GM19324 (cell line): ENCODE results near the gene TMEM222.
A peak's percentile ranks its signal among the peaks of the same experiment; 100 is the strongest.

Experiments
- ATAC-seq: cut with Tn5 transposase; IDR thresholded peaks from one replicate; pipeline ENCODE4 v1.9.1; 2021; ENCODE audit warnings: mild to moderate bottlenecking, moderate library complexity; ENCODE audit not compliant: unreplicated experiment, low FRiP score

The TMEM222 gene

DNA sequence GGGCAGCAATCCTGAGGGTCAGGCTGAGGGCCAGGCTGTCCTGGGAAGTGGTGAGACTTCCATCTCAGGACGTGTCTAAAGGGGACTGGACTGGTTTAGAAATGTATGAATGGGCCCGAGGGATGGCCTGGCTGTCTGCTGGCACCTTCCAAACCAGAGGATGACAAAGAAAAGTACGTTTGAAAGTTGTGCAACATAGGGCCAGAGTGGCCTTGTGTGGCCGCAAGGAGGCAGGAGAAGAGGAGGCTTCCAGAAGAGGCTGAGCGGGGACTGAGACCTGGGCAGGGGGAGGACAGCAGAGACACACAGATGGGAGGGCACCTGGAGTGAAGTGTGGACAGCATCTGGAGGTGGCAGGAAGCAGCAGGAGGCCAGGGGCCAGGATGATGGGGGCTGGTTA is 17.2 kb downstream of the TMEM222 start:
- ATAC-seq, result no peak

DNA sequence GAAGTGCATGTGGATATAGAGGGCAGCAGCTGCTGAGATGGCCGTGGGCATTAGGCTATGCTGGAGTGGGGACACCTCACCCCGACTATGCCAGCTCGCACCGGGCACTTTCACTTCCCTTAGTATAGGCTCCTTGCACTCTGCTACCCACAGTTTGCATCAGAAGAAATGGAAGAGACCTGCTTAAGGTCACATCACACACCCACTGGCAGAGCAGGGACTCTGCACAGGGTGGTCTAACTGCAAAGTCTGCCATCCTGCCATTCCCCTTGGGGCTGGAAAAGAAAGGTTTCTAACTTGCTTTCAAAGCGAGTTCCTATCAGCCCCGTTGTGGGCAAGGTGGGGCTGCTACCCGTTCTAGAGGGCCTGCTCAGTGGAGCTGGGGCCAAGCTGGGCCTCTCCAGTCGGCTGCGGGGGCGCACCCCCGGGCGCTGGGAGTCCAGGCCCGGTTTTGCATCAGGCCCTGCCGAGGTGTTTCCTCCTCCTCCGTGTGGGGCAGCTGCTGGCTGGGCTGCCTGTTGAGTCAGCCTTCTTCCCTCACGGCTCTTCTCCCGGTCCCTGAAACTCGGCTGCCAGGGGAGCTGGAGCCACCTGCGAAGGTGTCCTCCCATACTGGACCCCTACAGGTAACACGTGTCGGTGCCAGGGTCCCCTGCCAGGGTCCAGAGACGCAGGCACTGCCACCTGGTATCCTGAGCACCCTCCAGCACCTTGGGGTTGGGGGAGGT is 19.7 kb downstream of the TMEM222 start, which contains the start of gene SYTL1:
TSS of gene SYTL1 (plus strand) at position 498 of the 728 bp plus-strand sequence. CDS start 3,313 bp downstream, outside the sequence.
- peak; percentile 47 for ATAC-seq

DNA sequence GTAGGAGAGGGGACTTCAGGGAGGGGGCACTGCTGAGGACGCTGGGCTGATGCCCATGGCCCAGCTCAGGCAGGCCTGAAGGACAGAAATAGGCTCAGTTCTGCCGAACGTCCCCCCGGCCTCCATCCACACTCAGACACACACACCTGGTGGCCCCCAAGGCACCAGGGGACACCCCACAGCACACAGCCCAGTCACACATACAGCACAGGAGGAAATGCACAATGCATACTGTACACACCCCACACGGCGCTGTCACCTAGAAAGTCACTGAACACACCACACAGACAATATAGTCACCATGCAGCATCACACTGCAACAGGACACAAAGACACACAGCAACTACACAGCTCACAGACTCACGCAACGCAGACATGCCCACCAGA is 20.4 kb downstream of the TMEM222 start:
- ATAC-seq, result no peak

DNA sequence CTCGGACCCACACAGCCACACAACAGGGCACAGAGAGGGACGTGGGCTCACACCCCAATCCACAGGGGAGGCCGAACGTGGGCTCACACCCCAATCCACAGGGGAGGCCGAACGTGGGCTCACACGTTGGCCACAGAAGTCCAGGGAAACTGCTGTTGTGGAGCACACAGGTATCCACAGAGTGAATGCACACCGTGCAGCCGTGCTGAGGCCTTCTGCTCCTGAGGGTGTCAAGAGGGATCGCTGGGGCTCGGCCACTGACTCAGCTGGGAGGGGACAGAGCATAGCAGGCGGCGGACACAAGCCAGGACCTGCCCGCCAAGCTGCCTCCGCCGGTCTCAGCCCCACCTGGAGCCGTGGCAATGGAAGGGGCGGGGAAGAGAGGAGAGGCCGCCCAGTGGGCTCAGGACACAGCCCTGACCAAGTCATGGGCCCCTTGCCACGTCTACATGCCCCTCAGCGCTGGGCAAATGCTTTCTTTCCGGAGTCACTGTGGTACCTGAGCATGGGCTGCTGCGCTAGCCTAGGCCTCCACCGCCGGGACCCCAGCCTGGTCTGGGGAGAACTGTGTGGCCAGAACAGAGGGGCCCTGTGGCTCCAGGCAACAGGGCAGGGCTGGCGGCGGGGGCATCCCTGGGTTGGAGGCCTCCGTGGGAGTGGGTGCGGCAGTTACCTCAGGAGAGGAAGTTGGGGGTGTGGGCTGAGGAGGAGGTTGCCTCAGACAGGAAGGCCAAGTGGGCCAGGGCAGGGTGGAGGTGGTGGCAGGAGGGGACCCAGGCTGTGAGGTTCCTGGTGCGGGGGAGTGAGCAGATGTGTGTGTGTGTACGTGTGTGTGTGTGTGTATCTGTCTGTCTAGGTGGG is 21.0 kb downstream of the TMEM222 start:
- peak; percentile 47 for ATAC-seq

DNA sequence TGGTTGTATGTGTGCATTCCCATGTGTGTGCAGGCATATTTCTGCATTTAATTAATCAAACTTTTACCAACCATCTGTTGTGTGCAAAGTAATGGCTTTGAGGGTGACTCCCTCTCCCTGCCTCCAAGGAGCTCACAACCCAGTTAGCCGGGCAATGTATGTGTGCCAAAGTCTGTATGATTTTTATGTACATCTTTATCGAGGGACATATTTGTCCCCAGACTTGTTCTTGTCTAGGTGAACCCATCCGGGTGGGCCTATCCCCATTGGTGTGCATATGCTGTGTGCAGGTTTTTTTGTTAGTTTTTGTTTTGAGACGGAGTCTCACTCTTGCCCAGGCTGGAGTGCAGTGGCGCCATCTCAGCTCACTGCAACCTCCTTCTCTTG is 21.7 kb downstream of the TMEM222 start:
- no peak for ATAC-seq

DNA sequence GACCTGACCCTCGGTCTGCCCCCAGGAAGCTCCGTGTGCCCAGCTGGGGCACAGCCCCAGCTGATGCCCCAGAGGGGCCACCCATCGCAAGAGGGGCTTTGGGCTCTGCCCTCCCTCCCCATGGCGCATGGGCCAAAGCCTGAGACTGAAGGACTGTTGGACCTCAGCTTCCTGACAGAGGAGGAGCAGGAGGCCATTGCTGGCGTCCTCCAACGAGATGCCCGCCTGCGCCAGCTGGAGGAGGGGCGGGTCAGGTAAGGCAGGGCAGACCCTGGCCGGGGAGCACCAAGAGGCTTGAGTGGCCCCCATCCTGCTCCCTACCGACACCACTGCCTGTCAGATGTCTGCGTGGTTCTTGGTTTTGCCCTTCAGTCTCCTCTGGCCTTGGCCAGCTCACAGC is 23.3 kb downstream of the TMEM222 start:
- no peak for ATAC-seq

DNA sequence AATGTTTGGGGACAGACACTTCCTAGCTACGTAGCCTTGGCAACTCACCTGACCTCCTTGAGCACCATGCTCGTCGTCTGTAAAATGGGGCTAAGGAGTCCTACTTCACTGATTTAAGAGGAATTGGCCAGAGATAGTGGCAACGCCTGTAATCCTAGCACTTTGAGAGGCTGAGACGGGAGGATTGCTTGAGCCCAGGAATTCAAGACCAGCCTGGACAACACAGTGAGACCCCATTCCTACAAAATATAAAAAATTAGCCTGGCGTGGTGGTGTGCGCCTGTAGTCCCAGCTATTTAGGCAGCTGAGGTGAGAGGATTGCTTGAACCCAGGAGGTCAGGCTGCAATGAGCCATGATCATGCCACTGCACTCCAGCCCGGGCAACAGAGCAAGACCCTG is 24.4 kb downstream of the TMEM222 start:
- ATAC-seq, result no peak

DNA sequence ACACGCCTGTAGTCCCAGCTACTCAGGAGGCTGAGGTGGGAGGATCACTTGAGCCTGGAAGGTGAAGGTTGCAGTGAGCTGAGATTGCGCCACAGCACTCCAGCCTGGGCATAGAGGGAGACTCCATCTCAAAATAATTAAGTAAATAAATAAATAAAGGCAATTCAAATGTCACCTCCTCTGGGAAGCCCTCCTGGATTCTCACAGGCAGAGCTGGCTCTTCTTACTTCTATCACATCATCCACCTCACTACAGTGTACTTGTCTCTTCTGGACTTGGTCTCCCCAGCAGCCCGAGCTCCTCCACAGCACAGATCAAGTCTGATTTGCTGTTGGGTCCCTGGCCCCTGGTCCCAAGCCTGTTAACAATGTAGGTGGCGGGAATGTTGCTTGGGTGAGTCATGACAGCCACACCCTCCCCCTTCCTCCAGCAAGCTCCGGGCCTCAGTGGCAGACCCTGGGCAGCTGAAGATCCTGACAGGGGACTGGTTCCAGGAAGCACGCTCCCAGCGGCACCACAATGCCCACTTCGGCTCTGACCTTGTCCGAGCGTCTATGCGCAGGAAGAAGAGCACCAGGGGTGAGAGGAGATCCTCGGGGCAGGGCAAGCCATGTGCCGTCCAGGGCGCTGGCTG is 25.1 kb downstream of the TMEM222 start:
- no peak for ATAC-seq

DNA sequence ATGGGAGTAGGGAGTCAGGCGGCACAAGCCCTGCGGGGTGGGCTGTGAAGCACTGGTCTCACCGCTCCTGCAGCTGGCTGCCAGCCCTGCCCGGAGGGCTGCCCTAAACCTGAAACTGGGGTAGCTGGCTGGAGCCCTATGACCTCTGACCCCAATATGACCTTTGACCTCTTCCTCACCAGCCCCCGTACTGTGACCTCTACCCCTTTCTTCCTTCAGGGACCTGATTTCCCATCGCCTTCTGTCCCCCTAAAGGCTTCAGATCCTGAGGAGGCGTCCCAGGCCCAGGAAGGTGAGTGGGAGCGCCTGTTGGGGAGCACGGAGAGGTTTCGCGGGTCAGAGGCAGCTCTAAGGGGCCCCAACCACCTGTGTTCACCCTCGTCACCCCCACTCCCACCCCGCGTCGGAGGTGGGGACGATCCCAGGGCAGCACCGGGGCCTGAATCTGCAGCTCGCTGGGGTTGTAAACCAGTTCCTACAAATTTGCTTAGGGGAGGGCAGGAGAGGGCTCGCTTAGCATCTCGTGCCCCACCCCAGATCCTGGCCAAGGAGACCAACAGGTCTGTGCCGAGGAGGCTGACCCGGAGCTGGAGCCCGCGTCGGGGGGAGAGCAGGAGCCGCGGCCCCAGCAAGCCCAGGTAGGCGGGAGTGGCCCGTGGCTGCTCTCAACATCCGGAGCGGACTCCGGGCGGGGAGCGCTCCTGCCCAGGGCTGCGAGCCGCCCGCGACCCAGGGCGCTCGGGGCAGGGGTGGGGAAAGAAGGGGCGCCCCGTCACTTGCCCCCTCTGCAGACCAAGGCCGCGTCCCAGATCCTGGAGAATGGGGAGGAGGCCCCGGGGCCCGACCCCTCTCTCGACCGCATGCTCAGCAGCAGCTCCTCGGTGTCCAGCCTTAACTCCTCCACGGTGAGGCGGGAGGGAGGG is 27.2 kb downstream of the TMEM222 start:
- no peak for ATAC-seq

DNA sequence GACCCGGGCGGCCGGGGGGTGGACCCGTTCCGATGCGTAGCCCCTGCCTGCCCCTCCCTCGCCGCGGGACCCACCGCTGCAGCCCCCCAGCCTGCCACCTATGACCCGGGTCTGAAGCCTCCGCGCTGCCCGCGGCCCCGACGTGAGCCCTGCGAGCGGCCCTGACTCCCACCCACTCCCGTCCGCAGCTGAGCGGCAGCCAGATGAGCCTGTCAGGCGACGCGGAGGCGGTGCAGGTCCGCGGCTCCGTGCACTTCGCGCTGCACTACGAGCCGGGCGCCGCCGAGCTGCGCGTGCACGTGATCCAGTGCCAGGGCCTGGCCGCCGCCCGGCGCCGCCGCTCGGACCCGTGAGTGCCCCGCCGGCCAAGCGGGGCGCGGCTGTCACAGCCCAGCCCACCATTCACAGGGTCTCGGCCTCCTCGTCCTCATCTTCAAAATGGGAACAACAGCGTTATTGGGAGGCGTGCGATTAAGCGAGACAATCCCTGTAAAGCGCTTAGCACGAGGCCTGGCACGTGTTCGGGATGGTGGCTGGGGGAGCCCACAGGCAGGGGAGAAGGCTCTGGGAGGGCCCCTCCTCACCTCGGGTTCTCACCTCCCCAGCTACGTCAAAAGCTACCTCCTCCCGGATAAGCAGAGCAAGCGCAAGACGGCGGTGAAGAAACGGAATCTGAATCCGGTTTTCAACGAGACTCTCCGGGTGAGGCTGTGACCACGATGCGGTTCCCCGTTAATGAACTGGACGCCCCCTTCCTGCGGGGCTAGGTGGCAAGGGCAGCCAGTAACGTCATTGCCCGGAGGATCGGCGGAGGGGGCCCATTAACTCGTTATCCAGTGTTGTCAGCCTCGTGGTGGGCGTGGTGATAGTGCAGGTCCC is 28.1 kb downstream of the TMEM222 start:
- no peak for ATAC-seq

DNA sequence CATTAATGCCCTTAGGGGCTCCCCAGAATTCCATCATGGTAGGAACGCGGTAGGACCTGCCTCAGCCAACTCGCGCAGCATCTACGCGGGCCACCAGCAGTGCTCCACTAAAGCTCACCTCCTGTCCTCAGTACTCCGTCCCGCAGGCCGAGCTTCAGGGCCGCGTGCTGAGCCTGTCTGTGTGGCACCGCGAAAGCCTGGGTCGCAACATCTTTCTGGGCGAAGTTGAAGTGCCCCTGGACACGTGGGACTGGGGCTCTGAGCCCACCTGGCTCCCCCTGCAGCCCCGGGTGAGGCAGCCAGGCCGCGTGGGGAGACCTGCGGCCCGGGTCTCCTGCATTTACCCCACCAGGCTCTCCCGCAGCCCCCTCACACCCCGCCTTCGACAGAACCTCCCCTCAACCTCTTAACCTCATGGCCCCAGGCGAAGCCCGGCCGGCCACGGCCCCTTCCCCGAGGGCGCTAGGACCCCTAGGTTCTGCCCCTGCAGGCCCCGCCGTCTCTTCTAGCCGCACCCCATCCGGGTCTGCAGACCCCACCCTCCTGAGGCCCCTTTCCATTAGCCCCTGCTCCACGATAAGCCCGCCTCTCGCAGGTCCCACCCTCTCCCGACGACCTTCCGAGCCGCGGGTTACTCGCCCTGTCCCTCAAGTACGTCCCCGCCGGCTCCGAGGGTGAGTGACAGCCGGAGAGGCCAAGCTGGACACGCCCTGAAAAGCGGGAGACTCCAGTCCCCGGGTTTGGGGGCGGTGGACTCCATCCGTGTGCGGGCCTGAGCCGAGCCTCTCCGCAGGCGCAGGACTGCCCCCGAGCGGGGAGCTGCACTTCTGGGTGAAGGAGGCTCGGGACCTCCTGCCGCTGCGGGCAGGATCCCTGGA is 28.9 kb downstream of the TMEM222 start:
- ATAC-seq, result no peak

DNA sequence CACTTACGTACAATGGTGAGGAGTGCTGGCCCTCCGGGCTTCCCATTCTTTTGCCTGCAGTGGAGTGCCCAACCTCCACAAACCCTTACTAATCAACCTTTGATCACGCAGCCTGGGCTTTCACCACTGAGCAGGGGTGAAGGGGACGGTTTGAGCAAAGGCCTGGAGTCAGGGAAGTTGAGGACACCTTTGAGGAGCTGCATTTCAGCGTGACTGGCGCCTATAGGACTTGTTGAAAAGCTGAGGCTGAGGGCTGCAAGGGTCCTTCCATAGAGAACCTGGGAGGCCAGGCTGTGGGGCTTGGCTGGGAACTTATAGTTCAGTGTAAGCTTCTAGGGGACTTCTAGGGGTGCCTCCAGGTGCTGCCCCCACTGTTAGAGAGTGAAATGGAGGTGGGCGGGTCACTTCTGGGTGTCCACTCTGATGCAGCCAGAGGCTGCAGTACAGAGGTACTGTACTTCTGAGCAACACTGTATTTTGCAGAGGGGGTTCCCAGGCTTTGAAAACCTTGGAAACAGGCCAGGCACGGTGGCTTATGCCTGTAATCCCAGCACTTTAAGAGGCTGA is 29.7 kb downstream of the TMEM222 start:
- no peak for ATAC-seq

DNA sequence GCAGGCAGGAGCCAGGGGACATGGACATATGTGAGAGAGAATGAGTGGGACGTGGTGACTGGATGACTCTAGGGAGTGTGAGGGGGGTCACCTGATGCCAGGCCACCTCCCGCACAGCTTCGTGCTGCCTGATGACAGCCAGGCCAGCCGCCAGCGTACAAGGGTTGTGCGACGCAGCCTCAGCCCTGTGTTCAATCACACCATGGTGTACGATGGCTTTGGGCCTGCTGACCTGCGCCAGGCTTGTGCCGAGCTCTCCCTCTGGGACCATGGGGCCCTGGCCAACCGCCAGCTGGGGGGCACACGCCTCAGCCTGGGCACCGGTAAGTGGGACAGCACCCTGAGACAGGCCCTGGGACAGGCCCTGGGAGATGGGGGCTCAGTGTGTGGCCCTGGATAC is 31.2 kb downstream of the TMEM222 start:
- no peak for ATAC-seq

DNA sequence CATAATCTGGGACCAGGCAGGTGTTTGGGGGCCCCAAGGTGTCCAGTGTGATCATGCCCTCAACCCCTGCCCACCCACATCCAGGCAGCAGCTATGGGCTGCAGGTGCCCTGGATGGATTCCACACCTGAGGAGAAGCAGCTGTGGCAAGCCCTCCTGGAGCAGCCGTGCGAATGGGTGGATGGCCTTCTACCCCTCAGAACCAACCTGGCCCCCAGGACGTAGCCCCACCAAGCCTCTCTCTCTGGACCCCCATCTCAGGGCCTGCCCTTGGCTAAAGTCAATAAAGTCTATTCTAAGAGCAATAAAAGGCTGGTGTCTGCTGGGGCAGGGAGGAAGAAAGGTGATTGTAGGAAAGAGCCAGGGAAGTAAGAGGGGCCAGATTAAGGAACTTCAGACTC is 31.7 kb downstream of the TMEM222 start:
- no peak for ATAC-seq

DNA sequence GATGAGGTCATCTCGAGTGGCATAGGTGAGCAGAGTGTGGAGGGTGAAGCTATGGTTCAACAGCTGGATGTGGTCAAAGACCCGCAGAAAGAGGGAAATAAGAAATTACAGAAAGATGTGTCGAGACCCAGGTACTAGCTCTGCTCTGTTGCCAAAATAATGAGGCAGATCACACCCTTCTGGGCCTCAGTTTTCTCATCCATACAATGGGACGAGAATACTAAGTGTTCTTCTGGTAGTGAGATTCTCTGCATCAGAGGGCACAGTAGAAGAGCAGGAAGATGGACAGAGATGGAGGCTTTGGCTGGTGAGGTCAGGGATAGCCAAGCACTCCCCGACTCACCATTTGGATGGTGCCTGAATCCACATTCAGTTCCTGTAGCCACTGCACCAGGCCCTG is 33.7 kb downstream of the TMEM222 start:
- no peak for ATAC-seq

DNA sequence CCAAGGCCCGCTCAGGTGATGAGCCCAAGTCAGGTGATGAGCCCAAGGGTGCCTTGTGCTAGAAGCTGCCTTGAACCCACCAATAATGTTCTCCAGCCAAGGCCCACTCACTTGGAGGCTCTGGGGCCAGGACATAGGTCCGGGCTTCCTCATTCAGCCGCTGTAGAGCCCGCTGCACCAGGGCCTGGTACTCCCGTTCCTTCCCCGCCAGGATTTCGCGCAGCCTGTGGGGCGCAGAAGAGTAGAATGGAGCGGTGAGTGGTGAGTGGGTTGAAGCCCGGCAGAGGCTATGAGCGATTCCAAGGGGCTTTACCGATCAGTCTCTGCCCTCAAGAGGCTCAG is 34.3 kb downstream of the TMEM222 start:
- ATAC-seq, result no peak

DNA sequence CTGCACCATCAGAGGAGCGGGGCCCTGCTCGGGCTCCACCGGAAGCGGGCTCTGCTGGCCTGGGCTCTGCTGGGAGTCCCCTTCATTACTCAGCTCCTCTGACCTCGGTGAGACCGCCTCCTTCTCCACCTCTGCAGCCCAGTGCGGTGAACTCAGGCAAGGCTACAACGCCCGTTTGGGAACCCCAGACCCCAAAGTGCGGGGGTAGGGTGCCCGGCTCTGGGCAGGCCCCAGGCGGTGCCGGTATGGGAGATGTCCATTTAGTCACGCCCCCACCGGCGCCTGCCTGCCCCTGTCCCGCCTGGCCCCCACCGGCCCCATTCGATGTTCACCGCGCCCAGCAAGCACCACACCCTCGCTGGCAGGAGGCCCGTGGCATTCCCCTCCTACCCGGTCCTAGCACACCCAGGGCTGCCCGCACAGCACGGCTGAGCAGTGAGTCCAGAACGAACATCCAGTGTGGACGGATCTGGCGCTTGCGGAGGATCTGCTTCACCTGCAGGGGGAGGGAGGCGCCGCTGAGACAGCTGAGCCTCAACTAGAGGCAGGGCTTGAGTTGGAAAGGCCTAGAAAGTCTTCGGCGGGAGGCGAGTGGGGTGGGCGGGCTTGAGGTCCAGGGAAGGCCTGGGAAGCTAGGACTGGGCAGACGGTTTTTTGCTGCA is 34.8 kb downstream of the TMEM222 start:
- ATAC-seq, result no peak
